IMR-90 (cell line): ENCODE measurements around the gene ADM. TPM values are rescaled to one million over a fixed set of nuclear protein-coding genes. Genes with fewer than 3 reads are reported as not detected.

Experiments
- ATAC-seq: fragments of 200-7000 bp; cut with Tn5 transposase; 2 replicates; pipeline ENCODE4 v1.9.1; 2020; ENCODE audit warnings: low read depth, mild to moderate bottlenecking, moderate library complexity
- BruUV-seq: library from RNA; stranded (reverse); fragments of 400-500 nt; replicated peaks from 2 replicates; lab custom pipeline; 2021; lab: Mats Ljungman, UMichigan
- CTCF ChIA-PET: fragments of 300-600 bp; formaldehyde crosslinking; extraction: SDS; loops from one replicate; lab custom pipeline; 2021; ENCODE audit warnings: antibody characterized with exemption; lab: Yijun Ruan, JAX
- POLR2A ChIA-PET: fragments of 300-600 bp; sonication (Branson Sonifier 250); formaldehyde crosslinking; loops from one replicate; lab custom pipeline; 2022; ENCODE audit warnings: antibody characterized with exemption; ENCODE audit not compliant: unreplicated experiment; lab: Charles Lee
- DNase-seq: peaks from one replicate; pipeline ENCODE4 v3.0.0; 2013
- H2AFZ ChIP-seq: replicated peaks from 2 replicates; pipeline ENCODE3; 2013; ENCODE audit warnings: low read length, mild to moderate bottlenecking; ENCODE audit not compliant: poor library complexity
- H2AK5ac ChIP-seq: 2 replicates; pipeline ENCODE4 v1.6.1; 2013; ENCODE audit warnings: low read depth, low read length, inconsistent platforms
- H2AK9ac ChIP-seq: replicated peaks from 2 replicates; pipeline ENCODE3; 2013; ENCODE audit warnings: mild to moderate bottlenecking, low read depth, low read length, moderate library complexity; ENCODE audit not compliant: poor library complexity
- H2BK120ac ChIP-seq: 2 replicates; pipeline ENCODE4 v1.6.1; 2013; ENCODE audit warnings: low read depth, low read length, inconsistent platforms
- H2BK15ac ChIP-seq: 3 replicates; pipeline ENCODE4 v1.6.1; 2013; ENCODE audit warnings: low read depth, low read length, inconsistent platforms
- H2BK20ac ChIP-seq: 2 replicates; pipeline ENCODE4 v1.6.1; 2013; ENCODE audit warnings: low read depth, mild to moderate bottlenecking, inconsistent platforms, low read length, moderate library complexity
- H2BK5ac ChIP-seq: 2 replicates; pipeline ENCODE4 v1.6.1; 2013; ENCODE audit warnings: mild to moderate bottlenecking, low read depth, low read length, inconsistent platforms; ENCODE audit not compliant: poor library complexity, severe bottlenecking
- H3K14ac ChIP-seq: replicated peaks from 2 replicates; pipeline ENCODE4 v1.6.1; 2013; ENCODE audit warnings: low read depth, low read length, inconsistent platforms
- H3K18ac ChIP-seq: 2 replicates; pipeline ENCODE4 v1.6.1; 2013; ENCODE audit warnings: low read depth, low read length, control low read depth
- H3K23ac ChIP-seq: 2 replicates; pipeline ENCODE4 v1.6.1; 2013; ENCODE audit warnings: low read depth, low read length, inconsistent platforms
- H3K27ac ChIP-seq: 2 replicates; pipeline ENCODE4 v1.5.1; 2013; ENCODE audit warnings: mild to moderate bottlenecking, control low read depth, low read length; ENCODE audit not compliant: insufficient read depth
- H3K27me3 ChIP-seq: 2 replicates; pipeline ENCODE4 v1.6.1; 2013; ENCODE audit warnings: low read length; ENCODE audit not compliant: control insufficient read depth, insufficient read depth
- H3K36me3 ChIP-seq: 2 replicates; pipeline ENCODE4 v1.6.1; 2013; ENCODE audit warnings: low read length, mixed read lengths; ENCODE audit not compliant: control insufficient read depth, insufficient read depth
- H3K4ac ChIP-seq: 2 replicates; pipeline ENCODE4 v1.6.1; 2013; ENCODE audit warnings: low read depth, low read length, inconsistent platforms
- H3K4me1 ChIP-seq: 2 replicates; pipeline ENCODE4 v1.6.1; 2013; ENCODE audit warnings: low read length, mixed read lengths; ENCODE audit not compliant: control insufficient read depth, insufficient read depth
- H3K4me2 ChIP-seq: 2 replicates; pipeline ENCODE4 v1.6.1; 2013; ENCODE audit warnings: low read depth, mild to moderate bottlenecking, control low read depth, low read length, moderate library complexity
- H3K4me3 ChIP-seq: 2 replicates; pipeline ENCODE4 v1.5.1; 2013; ENCODE audit warnings: low read depth, mild to moderate bottlenecking, control low read depth, low read length, moderate library complexity; ENCODE audit not compliant: insufficient read depth
- H3K56ac ChIP-seq: 2 replicates; pipeline ENCODE4 v1.6.1; 2013; ENCODE audit warnings: low read length, inconsistent platforms; ENCODE audit not compliant: insufficient read depth; ENCODE audit errors: extremely low read depth
- H3K79me1 ChIP-seq, 2 experiments: 2 replicates each; pipeline ENCODE4 v1.6.1; 2013; ENCODE audit warnings: low read length in 2 of 2, inconsistent platforms in 1 of 2, low read depth in 1 of 2
- H3K9ac ChIP-seq: 2 replicates; pipeline ENCODE4 v1.6.1; 2013; ENCODE audit warnings: low read depth, low read length, control low read depth
- H3K9me1 ChIP-seq: 2 replicates; pipeline ENCODE4 v1.6.1; 2013; ENCODE audit warnings: low read length, inconsistent platforms; ENCODE audit not compliant: insufficient read depth
- H3K9me3 ChIP-seq: 2 replicates; pipeline ENCODE4 v1.6.1; 2013; ENCODE audit warnings: low read length; ENCODE audit not compliant: control insufficient read depth, insufficient read depth
- H4K20me1 ChIP-seq: 2 replicates; pipeline ENCODE4 v1.6.1; 2013; ENCODE audit warnings: low read length, inconsistent platforms; ENCODE audit not compliant: insufficient read depth
- H4K5ac ChIP-seq: 2 replicates; pipeline ENCODE4 v1.6.1; 2013; ENCODE audit warnings: mild to moderate bottlenecking, low read depth, low read length, control low read depth
- H4K8ac ChIP-seq, 2 experiments: 2 replicates each; pipeline ENCODE4 v1.6.1; 2013; ENCODE audit warnings: low read depth in 2 of 2, low read length in 2 of 2, control low read depth in 1 of 2, inconsistent platforms in 1 of 2
- H4K91ac ChIP-seq: 2 replicates; pipeline ENCODE4 v1.6.1; 2013; ENCODE audit warnings: low read depth, low read length, inconsistent platforms; ENCODE audit not compliant: insufficient read depth
- BHLHE40 ChIP-seq: fragments of 150-350 bp; IDR thresholded peaks from 2 replicates; pipeline ENCODE4 v1.6.1; 2016; ENCODE audit warnings: mild to moderate bottlenecking, low read depth, low read length
- CEBPB ChIP-seq: IDR thresholded peaks from 2 replicates; pipeline ENCODE4 v1.6.1; 2012; ENCODE audit warnings: low read depth, low read length, improper control_type of control experiment
- MAFK ChIP-seq: IDR thresholded peaks from 2 replicates; pipeline ENCODE4 v1.6.1; 2012; ENCODE audit warnings: low read depth, low read length, improper control_type of control experiment
- MAZ ChIP-seq: IDR thresholded peaks from 2 replicates; pipeline ENCODE4 v1.6.1; 2012; ENCODE audit warnings: low read depth, mild to moderate bottlenecking, low read length, improper control_type of control experiment, moderate library complexity, borderline replicate concordance
- RCOR1 ChIP-seq: IDR thresholded peaks from 2 replicates; pipeline ENCODE4 v1.6.1; 2012; ENCODE audit warnings: mild to moderate bottlenecking, low read length, improper control_type of control experiment; ENCODE audit not compliant: insufficient replicate concordance
- SMC3 ChIP-seq: fragments of 150-350 bp; IDR thresholded peaks from 2 replicates; pipeline ENCODE4 v1.6.1; 2016; ENCODE audit warnings: low read depth, mild to moderate bottlenecking, antibody characterized with exemption, low read length, moderate library complexity
- WGBS, 2 experiments: methylation state at CpG; one replicate each; pipeline versions ENCODE4 v1.1.5 to v1.1.7; 2013; ENCODE audit warnings: missing lambda C conversion rate in 2 of 2; ENCODE audit not compliant: insufficient read length in 1 of 2; ENCODE audit errors: extremely low coverage in 2 of 2; 5-methylcytosine and 5-hydroxymethylcytosine counted together
- dilution Hi-C: fragments of 300-500 bp; cut with HindIII; formaldehyde crosslinking; loops from one replicate; pipeline ENCODE4 v1.14.3; 2018; ENCODE audit warnings: low sequenced_read_pairs; ENCODE audit not compliant: unreplicated experiment
- in situ Hi-C: fragments of 300-500 bp; cut with MboI; formaldehyde crosslinking; loops from 3 replicates; pipeline ENCODE4 v1.14.3; 2019; ENCODE audit warnings: low sequenced_read_pairs, inconsistent platforms, mixed read lengths
- intact Hi-C: fragments of 100-400 bp; cut with micrococcal nuclease; formaldehyde crosslinking; loops from 2 replicates; pipeline ENCODE4 v1.10.0; 2022
- polyA plus RNA-seq, 3 experiments: library from polyadenylated mRNA; depleted of rRNA; stranded (reverse); fragments of >200 nt; gene quantifications; 2 replicates each; pipeline ENCODE4 v1.2.3, GENCODE V29; 2012; ENCODE audit warnings: low replicate concordance in 1 of 3
- total RNA-seq: library from RNA; depleted of rRNA; stranded (reverse); fragments of >200 nt; gene quantifications from 2 replicates; pipeline ENCODE4 v1.2.3, GENCODE V29; 2012

ADM gene
- total and polyA plus RNA-seq, 2 of the 4 experiments (the other 2 are of a cell fraction): 357 to 559 TPM

DNA sequence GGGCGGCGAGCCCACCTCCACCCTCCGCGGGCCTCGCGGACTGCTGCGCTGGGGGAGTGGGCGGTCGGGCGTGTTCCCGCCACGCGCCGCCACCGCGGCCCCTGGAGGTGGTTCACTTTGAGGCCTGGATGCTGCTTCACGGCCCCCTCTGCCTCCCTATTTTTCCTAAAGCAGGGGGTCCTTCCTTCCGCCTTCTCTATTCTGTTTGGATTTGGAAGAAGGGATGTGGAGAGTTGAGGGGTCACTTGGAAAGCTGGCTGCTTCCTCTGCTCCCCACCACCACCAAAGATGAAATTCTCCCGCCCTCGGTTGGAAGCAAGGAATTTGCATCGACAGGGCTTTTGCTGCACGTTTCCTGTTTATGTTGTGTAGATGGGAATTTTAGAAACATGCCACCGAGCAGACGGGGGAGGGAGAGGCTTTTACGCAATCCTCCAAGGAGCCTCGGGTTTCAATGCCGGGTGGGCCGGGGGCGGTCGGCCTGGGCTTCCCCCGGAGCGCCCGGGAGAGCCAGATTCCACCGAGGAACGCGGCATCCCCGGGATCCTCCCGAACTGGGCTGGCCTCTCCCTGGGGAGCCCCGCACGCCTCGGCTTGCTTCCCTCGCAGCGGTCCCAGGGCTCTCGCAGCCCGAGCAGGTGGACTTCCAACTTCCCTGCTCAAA, 10.5 kb upstream of the ADM start:
- H3K9ac ChIP-seq: peak overlapping the region; percentile 82
- in situ Hi-C loops: no loop called here
- CTCF ChIA-PET: interaction anchor here (1.0 to 1.7 kb wide), 2 partner anchors 10 to 72 kb away, joined by 4 read pairs; partner anchors contain the start of gene ADM

More for the DNA sequence above, 10.5 kb upstream of the ADM start:
- peak overlapping the region; percentile 90 for H3K4ac ChIP-seq
- H2BK5ac ChIP-seq: peak overlapping the region; percentile 95
- H4K8ac ChIP-seq: peak overlapping the region; percentile 69 to 84
- peaks cover 5% of the 10 kb centered on the region for H3K9me1 ChIP-seq
- H3K4me1 ChIP-seq: peaks cover 10% of the 10 kb centered on the region
- peak overlapping the region; percentile 74 for H4K5ac ChIP-seq
- DNase-seq (peak; percentile 87), ATAC-seq (peak; percentile 28)
- H3K27me3 ChIP-seq: no peaks in the 10 kb centered on the region
- peak overlapping the region; percentile 93 for H3K27ac ChIP-seq
- H3K18ac ChIP-seq: peak overlapping the region; percentile 58
- TF ChIP-seq BHLHE40 (peak; percentile 88), MAZ (peak; percentile 55; the same call in 1 of the 2 replicates), SMC3 (no peak), MAFK (peak; percentile 61), CEBPB (peak; percentile 93), RCOR1 (peak; percentile 52)
- peak overlapping the region; percentile 95 for H2BK120ac ChIP-seq
- POLR2A ChIA-PET: no interaction called here
- H3K56ac ChIP-seq: peak overlapping the region; percentile 92
- dilution Hi-C loops: no loop called here
- WGBS, 2 experiments: 4% methylated on average over 13 of the region's 45 CpGs; no CpG with 5 or more reads in 1 of the 2 experiments
- H3K4me3 ChIP-seq: peak overlapping the region; percentile 85
- H2BK20ac ChIP-seq: peak overlapping the region; percentile 83
- H4K20me1 ChIP-seq: peaks cover 5% of the 10 kb centered on the region; the same call in 1 of the 2 replicates
- H2AK9ac ChIP-seq: peak overlapping the region; percentile 99
- H3K79me1 ChIP-seq: peaks cover 22 to 73% of the 10 kb centered on the region in 2 experiments
- H2AFZ ChIP-seq: peak overlapping the region; percentile 93
- no TSS peak for BruUV-seq
- H3K4me2 ChIP-seq: peak overlapping the region; percentile 81
- H2BK15ac ChIP-seq: peak overlapping the region; percentile 68; the same call in 1 of the 3 replicates
- H4K91ac ChIP-seq: peak overlapping the region; percentile 97
- peaks cover 10% of the 10 kb centered on the region for H3K36me3 ChIP-seq
- H3K14ac ChIP-seq: peak overlapping the region; percentile 84
- peak overlapping the region; percentile 91 for H3K23ac ChIP-seq
- peak overlapping the region; percentile 83 for H2AK5ac ChIP-seq
- no peaks in the 10 kb centered on the region for H3K9me3 ChIP-seq
- intact Hi-C loops: loop anchor here (5.0 kb wide), 1 partner anchor 37 kb away; no protein-coding TSS in a partner anchor
